Amygdala (tissue), 56 donors: ENCODE data around the gene CFAP97D2.
"Not testable (repeated sequence)": the region's sequence is repeated elsewhere in the genome, so short reads cannot be mapped to it uniquely, and the experiment has no call there.

Experiments
- DNase-seq, 56 donors: peaks; one replicate each; lab custom pipeline; 2025; lab: John Stamatoyannopoulos, UW

The CFAP97D2 gene

GRCh38 chr13:114228176-114228575 is 49.1 kb downstream of the CFAP97D2 start:
- DNase-seq = no peak

GRCh38 chr13:114229506-114229905 is 50.4 kb downstream of the CFAP97D2 start:
- no peak for DNase-seq

DNA sequence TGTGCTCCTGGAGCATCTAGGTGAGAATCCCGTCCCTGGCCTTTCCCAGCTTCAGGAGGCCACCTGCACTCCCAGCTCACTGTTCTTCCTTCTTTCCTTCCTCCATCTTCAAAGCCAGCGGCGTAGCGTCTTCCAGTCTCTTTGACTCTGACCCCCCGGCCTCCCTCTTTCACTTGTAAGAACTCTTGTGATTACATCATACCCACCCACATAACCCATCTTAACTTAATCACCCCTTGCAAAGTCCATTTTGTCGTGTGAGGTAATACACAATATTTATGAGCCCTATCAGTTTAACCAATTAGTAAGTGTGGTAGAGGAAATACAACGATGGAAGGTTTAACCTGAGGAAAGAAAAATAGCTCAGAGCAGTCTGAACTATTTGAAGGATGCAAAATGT is 51.1 kb downstream of the CFAP97D2 start:
- DNase-seq = no peak

DNA sequence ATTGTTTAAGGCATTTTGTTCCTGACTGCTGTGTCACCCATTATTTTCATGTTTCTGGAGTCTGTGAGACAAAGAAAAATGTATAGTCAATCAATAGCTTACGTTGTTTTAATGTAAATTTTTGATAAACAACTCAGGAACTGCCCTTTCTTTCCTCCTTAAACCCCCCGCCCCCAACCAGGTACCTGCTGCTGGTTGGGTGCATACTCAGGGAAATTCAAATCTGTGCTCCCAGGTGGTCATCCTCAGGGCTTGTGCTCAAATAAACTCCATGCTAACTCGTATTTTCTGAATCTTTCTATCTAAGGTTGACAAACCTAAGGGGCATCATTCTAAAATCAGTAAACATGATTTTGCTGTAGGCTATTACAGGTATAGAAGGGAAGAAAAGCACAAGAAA is 51.5 kb downstream of the CFAP97D2 start:
- DNase-seq = no peak

DNA sequence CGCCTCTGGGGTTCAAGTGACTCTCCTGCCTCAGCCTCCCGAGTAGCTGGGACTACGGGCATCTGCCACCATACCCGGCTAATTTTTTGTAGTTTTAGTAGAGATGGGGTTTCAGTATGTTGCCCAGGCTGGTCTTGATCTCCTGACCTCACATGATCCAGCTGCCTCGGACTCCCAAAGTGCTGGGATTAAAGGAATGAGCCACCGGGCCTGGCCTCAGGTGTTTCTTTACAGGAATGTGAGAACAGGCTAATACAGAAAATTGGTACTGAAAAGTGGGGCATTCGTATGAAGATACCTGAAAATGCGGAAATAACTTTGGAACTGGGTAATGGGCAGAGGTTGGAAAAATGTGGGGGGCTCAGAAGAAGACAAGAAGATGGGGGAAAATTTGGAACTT is 52.8 kb downstream of the CFAP97D2 start:
- DNase-seq = no peak

- no peak for DNase-seq
Measured at GRCh38 chr13:114234266-114234644, 55.2 kb downstream of the CFAP97D2 start.

- DNase-seq = peak; percentile 35 to 96 (median 88)
Measured at GRCh38 chr13:114234645-114235421, 55.8 kb downstream of the CFAP97D2 start, which contains the start of gene CDC16. Gene CDC16, plus strand, starts transcription at chr13:114234897. Its CDS starts 188 bp downstream, at chr13:114235085.

GRCh38 chr13:114235697-114236096 is 56.6 kb downstream of the CFAP97D2 start:
- DNase-seq = no peak

DNA sequence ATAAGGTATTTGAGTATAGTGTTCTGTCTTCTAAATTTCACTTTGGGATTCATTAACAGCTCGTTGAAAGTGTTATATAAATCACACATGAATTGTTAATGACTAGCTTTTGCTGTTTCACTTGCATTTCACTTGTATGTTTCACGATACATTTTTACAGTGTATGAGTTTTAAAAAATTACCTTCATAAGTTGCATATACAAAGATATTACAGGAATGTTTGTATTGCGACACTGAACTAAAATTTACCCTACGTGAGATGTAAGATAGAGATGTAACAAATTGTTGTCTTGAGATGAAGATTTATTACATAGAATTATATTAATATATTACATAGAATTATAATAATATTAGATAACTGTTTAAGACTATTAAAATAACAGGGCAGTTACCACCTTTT is 57.2 kb downstream of the CFAP97D2 start:
- no peak for DNase-seq

- DNase-seq = no peak
Measured at GRCh38 chr13:114237415-114238112, 58.5 kb downstream of the CFAP97D2 start.

GRCh38 chr13:114241918-114242317 is 62.9 kb downstream of the CFAP97D2 start:
- no peak for DNase-seq

- no peak for DNase-seq
Measured at GRCh38 chr13:114243971-114244370, 64.9 kb downstream of the CFAP97D2 start.

DNA sequence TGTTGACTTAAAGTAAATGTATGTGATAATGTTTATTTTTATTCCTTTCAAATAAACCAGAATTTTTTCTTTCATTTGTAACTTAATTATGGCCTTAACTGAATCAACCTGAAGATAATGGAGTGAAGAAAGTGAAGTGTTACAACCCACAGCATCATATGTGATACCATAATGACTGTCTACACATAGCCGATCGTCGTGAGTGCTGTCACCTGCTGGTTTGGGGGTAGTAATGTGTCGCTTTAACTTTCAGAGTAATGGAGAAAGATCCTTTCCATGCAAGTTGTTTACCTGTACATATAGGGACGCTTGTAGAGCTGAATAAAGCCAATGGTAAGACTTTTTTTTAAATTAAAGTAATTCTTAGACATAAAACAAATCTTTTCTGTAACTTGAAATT is 65.6 kb downstream of the CFAP97D2 start:
- no peak for DNase-seq

- DNase-seq = no peak
Measured at GRCh38 chr13:114248011-114248410, 69.0 kb downstream of the CFAP97D2 start.

- no peak for DNase-seq
Measured at GRCh38 chr13:114249077-114249476, 70.0 kb downstream of the CFAP97D2 start.

DNA sequence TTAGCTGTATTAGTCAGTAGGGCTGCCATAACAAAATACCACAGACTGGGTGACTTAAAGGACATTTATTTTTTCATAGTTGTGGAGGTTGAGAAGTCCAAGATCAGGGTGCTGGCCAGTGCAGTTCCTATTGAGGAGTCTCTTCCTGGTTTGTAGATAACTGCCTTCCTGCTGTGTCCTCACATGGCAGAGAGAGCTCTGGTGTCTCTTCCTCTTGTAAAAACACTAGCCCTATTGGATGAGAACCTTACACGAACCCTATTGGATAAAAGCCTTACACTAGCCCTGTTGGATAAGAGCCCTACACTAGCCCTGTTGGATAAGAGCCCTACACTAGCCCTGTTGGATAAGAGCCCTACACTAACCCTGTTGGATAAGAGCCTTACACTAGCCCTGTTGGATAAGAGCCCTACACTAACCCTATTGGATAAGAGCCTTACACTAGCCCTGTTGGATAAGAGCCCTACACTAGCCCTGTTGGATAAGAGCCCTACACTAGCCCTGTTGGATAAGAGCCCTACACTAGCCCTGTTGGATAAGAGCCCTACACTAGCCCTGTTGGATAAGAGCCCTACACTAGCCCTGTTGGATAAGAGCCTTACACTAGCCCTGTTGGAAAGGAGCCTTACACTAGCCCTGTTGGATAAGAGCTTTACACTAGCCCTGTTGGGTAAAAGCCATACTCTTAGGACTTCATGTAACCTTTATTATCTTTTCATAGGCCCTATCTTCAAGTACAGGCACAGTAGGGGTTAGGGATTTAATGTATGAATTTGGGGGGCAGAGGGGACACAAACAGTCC is 72.8 kb downstream of the CFAP97D2 start:
- not testable (repeated sequence) for DNase-seq

GRCh38 chr13:114256547-114256946 is 77.5 kb downstream of the CFAP97D2 start:
- no peak for DNase-seq

DNA sequence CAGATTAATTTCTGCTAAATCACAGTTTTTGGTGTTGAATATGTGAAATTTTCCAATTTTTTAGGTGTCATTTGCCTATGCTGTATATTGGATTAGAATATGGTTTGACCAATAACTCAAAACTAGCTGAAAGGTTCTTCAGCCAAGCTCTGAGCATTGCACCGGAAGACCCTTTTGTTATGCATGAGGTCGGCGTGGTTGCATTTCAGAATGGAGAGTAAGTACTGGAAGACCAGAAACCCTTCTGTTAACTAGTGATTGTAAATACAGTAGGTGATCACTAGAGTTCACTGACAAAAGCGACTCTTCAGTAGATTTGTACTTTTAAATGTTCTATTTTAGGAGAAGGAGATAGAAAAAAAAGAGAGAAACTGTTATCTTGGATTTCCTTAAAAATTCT is 78.0 kb downstream of the CFAP97D2 start:
- no peak for DNase-seq

GRCh38 chr13:114258589-114258988 is 79.5 kb downstream of the CFAP97D2 start:
- DNase-seq = no peak

DNA sequence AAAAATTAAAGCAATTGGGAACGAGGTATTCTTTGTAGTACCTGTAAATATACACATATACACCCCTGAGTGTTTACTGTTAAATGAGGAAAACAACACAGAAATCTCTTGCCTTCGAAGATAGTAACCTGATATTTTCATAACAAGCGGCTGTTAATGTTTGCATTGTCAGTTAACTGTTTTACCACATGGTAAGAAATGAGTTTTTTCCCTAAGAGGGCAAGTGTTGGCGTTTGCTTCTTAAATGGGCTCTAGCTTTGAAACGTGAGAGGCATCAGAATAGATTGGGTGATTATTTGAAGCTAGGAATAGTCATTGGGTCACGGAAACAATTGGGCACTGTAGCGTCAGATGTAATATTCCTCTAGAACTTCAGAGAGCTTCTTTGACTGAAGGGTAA is 80.3 kb downstream of the CFAP97D2 start:
- no peak for DNase-seq

DNA sequence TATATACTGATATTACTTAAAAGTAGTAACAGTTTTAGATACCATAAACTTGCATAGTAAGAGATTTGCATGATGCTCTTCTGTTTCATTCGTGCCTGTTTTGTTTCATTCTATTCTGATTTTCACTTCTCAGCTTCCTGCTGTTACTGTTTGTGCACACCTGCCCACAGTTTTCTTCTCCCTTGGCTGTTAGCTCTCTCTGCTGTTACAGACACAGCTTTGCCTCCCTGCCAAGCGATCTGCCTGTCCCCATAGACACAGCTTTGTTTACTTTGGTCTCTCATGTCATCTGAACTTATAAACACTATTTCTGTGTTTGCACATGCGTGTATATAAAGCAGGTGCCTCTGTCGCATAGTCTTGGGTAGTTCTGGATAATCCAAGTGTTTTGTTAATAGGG is 80.9 kb downstream of the CFAP97D2 start:
- peak in 3 of 56 donors; percentile 4 to 7 (median 5) for DNase-seq
